Measurements from ENCODE around the gene ZMIZ1.

ZMIZ1 gene

GRCh38 chr10:79268161-79268601 lies 199.4 kb downstream of the ZMIZ1 start:
- Histone ChIP-seq H3K4me1 (ENCODE audit: control insufficient read depth, low read depth, low read length) (no peaks in the 10 kb centered on the region), H3K27me3 (ENCODE audit: control insufficient read depth, insufficient read depth, low read length) (no peaks in the 10 kb centered on the region), H3K4me3 (ENCODE audit: low read length) (no peak overlapping the region), H3K9me3 (ENCODE audit: control insufficient read depth, low read depth, low read length) (no peaks in the 10 kb centered on the region), H3K27ac (ENCODE audit: low read length) (no peak overlapping the region), H3K9ac (ENCODE audit: low read length) (no peak overlapping the region), H3K36me3 (ENCODE audit: control insufficient read depth, low read depth, low read length) (no peaks in the 10 kb centered on the region)

DNA sequence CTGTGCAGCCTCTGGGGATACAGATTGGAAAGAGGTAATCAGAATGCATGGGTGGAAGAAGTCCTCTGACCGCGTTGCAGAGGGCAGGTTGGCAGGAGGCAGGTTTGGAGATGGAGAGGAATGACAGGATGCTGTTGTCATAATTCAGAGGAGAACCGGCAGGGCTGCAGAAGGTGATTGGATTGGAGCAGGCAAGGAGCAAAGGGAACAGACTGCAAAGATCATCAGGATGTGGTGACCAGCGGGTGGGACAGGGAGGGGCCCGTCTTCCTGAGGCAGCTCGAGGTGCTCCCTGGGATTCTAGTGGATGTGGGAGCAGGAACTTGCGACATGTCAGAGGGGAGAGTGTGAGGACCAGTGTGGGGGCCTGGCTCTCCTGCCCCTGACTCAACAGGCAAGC lies 200.0 kb downstream of the ZMIZ1 start:
- Histone ChIP-seq H3K9ac (ENCODE audit: low read length) (no peak overlapping the region), H3K36me3 (ENCODE audit: control insufficient read depth, low read depth, low read length) (no peaks in the 10 kb centered on the region), H3K4me1 (ENCODE audit: control insufficient read depth, low read depth, low read length) (no peaks in the 10 kb centered on the region), H3K9me3 (ENCODE audit: control insufficient read depth, low read depth, low read length) (no peaks in the 10 kb centered on the region), H3K27ac (ENCODE audit: low read length) (no peak overlapping the region), H3K27me3 (ENCODE audit: control insufficient read depth, insufficient read depth, low read length) (no peaks in the 10 kb centered on the region), H3K4me3 (ENCODE audit: low read length) (no peak overlapping the region)

- H3K36me3 ChIP-seq (ENCODE audit: control insufficient read depth, low read depth, low read length) = no peaks in the 10 kb centered on the region
- H3K27me3 ChIP-seq (ENCODE audit: control insufficient read depth, insufficient read depth, low read length) = no peaks in the 10 kb centered on the region
- H3K4me3 ChIP-seq (ENCODE audit: low read length) = no peak overlapping the region
- H3K9ac ChIP-seq (ENCODE audit: low read length) = no peak overlapping the region
- H3K4me1 ChIP-seq (ENCODE audit: control insufficient read depth, low read depth, low read length) = no peaks in the 10 kb centered on the region
- no peaks in the 10 kb centered on the region for H3K9me3 ChIP-seq (ENCODE audit: control insufficient read depth, low read depth, low read length)
- no peak overlapping the region for H3K27ac ChIP-seq (ENCODE audit: low read length)
These were observed 200.7 kb downstream of the ZMIZ1 start for GRCh38 chr10:79269443-79269842.

GRCh38 chr10:79269969-79270368 lies 201.2 kb downstream of the ZMIZ1 start:
- no peaks in the 10 kb centered on the region for H3K36me3 ChIP-seq (ENCODE audit: control insufficient read depth, low read depth, low read length)
- no peak overlapping the region for H3K4me3 ChIP-seq (ENCODE audit: low read length)
- no peaks in the 10 kb centered on the region for H3K9me3 ChIP-seq (ENCODE audit: control insufficient read depth, low read depth, low read length)
- no peak overlapping the region for H3K9ac ChIP-seq (ENCODE audit: low read length)
- no peak overlapping the region for H3K27ac ChIP-seq (ENCODE audit: low read length)
- no peaks in the 10 kb centered on the region for H3K4me1 ChIP-seq (ENCODE audit: control insufficient read depth, low read depth, low read length)
- no peaks in the 10 kb centered on the region for H3K27me3 ChIP-seq (ENCODE audit: control insufficient read depth, insufficient read depth, low read length)

DNA sequence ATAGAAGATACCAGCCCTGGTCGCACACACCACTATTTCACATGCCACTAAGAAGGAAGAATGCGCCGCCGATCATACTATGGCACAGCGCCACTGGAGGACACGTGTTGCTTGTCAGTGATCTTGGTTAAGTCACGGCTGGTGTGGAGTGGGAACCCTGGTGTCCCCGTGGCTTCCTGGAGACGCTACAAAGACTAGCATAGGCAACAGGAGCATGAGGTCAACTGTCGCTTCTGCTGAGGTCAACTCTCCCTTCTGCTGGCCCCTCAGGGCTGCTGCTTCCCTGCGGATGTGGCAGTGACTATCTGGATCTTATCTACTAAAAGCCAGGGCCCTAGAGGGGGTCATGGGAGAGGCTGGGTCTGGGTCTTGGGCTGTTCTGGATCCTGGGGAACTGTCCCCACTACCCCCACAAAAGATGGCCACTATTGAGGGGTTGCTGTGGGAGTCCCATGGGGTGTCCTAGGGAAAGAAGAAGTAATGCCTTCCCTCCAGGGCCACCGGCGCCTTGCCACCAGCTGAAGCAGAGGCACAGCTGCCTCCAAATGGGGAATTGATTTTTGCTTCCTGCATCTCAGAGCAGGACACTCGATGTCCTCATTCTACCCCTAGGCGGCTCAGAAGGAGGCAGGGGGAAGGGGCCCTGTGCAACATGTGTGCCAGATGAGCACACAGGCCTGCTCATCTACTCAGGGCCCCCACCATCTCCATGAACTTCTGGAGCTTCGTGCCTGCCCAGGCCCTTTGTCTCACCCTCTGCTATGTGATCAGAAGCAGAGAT lies 201.9 kb downstream of the ZMIZ1 start:
- Histone ChIP-seq H3K27ac (ENCODE audit: low read length) (no peak overlapping the region), H3K27me3 (ENCODE audit: control insufficient read depth, insufficient read depth, low read length) (no peaks in the 10 kb centered on the region), H3K9ac (ENCODE audit: low read length) (no peak overlapping the region), H3K36me3 (ENCODE audit: control insufficient read depth, low read depth, low read length) (no peaks in the 10 kb centered on the region), H3K4me3 (ENCODE audit: low read length) (no peak overlapping the region), H3K4me1 (ENCODE audit: control insufficient read depth, low read depth, low read length) (no peaks in the 10 kb centered on the region), H3K9me3 (ENCODE audit: control insufficient read depth, low read depth, low read length) (no peaks in the 10 kb centered on the region)

GRCh38 chr10:79272353-79272752 lies 203.6 kb downstream of the ZMIZ1 start:
- no peaks in the 10 kb centered on the region for H3K9me3 ChIP-seq (ENCODE audit: control insufficient read depth, low read depth, low read length)
- no peaks in the 10 kb centered on the region for H3K4me1 ChIP-seq (ENCODE audit: control insufficient read depth, low read depth, low read length)
- H3K27me3 ChIP-seq (ENCODE audit: control insufficient read depth, insufficient read depth, low read length) = no peaks in the 10 kb centered on the region
- no peak overlapping the region for H3K9ac ChIP-seq (ENCODE audit: low read length)
- no peak overlapping the region for H3K27ac ChIP-seq (ENCODE audit: low read length)
- peaks cover under 1% of the 10 kb centered on the region for H3K36me3 ChIP-seq (ENCODE audit: control insufficient read depth, low read depth, low read length)
- no peak overlapping the region for H3K4me3 ChIP-seq (ENCODE audit: low read length)

- H3K36me3 ChIP-seq (ENCODE audit: control insufficient read depth, low read depth, low read length) = peaks cover 8% of the 10 kb centered on the region
- H3K9ac ChIP-seq (ENCODE audit: low read length) = no peak overlapping the region
- no peaks in the 10 kb centered on the region for H3K4me1 ChIP-seq (ENCODE audit: control insufficient read depth, low read depth, low read length)
- no peak overlapping the region for H3K27ac ChIP-seq (ENCODE audit: low read length)
- H3K9me3 ChIP-seq (ENCODE audit: control insufficient read depth, low read depth, low read length) = no peaks in the 10 kb centered on the region
- H3K27me3 ChIP-seq (ENCODE audit: control insufficient read depth, insufficient read depth, low read length) = no peaks in the 10 kb centered on the region
- H3K4me3 ChIP-seq (ENCODE audit: low read length) = no peak overlapping the region
These were observed 204.8 kb downstream of the ZMIZ1 start for GRCh38 chr10:79273604-79274003.

- Histone ChIP-seq H3K36me3 (ENCODE audit: control insufficient read depth, low read depth, low read length) (peaks cover 8% of the 10 kb centered on the region), H3K9ac (ENCODE audit: low read length) (no peak overlapping the region), H3K27me3 (ENCODE audit: control insufficient read depth, insufficient read depth, low read length) (no peaks in the 10 kb centered on the region)
These were observed 205.7 kb downstream of the ZMIZ1 start for GRCh38 chr10:79274279-79275104.

GRCh38 chr10:79275105-79275430 lies 206.3 kb downstream of the ZMIZ1 start:
- H3K36me3 ChIP-seq (ENCODE audit: control insufficient read depth, low read depth, low read length) = peaks cover 8% of the 10 kb centered on the region
- H3K27ac ChIP-seq (ENCODE audit: low read length) = no peak overlapping the region
- H3K27me3 ChIP-seq (ENCODE audit: control insufficient read depth, insufficient read depth, low read length) = no peaks in the 10 kb centered on the region
- no peak overlapping the region for H3K4me3 ChIP-seq (ENCODE audit: low read length)
- H3K9me3 ChIP-seq (ENCODE audit: control insufficient read depth, low read depth, low read length) = no peaks in the 10 kb centered on the region
- H3K4me1 ChIP-seq (ENCODE audit: control insufficient read depth, low read depth, low read length) = no peaks in the 10 kb centered on the region
- H3K9ac ChIP-seq (ENCODE audit: low read length) = no peak overlapping the region

More at GRCh38 chr10:79274279-79275104, 205.7 kb downstream of the ZMIZ1 start:
- Histone ChIP-seq H3K4me3 (ENCODE audit: low read length) (no peak overlapping the region), H3K9me3 (ENCODE audit: control insufficient read depth, low read depth, low read length) (no peaks in the 10 kb centered on the region), H3K4me1 (ENCODE audit: control insufficient read depth, low read depth, low read length) (no peaks in the 10 kb centered on the region), H3K27ac (ENCODE audit: low read length) (no peak overlapping the region)

DNA sequence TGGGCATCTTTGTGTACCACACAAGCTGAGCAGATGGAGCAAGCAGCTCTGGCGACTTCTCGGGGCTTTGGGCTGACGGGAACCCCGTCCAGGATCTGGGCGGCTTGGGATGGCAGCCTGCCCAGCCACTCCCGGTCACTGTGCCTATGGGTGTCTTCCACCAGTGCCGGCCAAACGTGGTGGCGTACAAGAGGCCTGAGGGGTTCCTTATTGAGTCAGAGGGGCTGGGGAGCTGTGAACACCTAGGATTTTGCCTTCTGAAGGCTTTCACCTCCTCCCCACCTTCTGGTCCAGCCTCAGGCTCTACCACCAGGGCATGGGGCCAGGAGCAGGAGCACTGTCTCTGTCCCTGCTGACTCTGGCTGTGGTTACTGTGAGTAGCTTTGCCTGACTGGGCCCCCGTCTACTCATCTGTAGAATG lies 206.7 kb downstream of the ZMIZ1 start:
- Histone ChIP-seq H3K27ac (ENCODE audit: low read length) (no peak overlapping the region), H3K4me1 (ENCODE audit: control insufficient read depth, low read depth, low read length) (no peaks in the 10 kb centered on the region), H3K4me3 (ENCODE audit: low read length) (no peak overlapping the region), H3K9ac (ENCODE audit: low read length) (no peak overlapping the region), H3K36me3 (ENCODE audit: control insufficient read depth, low read depth, low read length) (peaks cover 8% of the 10 kb centered on the region), H3K9me3 (ENCODE audit: control insufficient read depth, low read depth, low read length) (no peaks in the 10 kb centered on the region), H3K27me3 (ENCODE audit: control insufficient read depth, insufficient read depth, low read length) (no peaks in the 10 kb centered on the region)

GRCh38 chr10:79277579-79278269 lies 209.0 kb downstream of the ZMIZ1 start:
- Histone ChIP-seq H3K4me3 (ENCODE audit: low read length) (no peak overlapping the region), H3K36me3 (ENCODE audit: control insufficient read depth, low read depth, low read length) (peaks cover 8% of the 10 kb centered on the region), H3K27me3 (ENCODE audit: control insufficient read depth, insufficient read depth, low read length) (no peaks in the 10 kb centered on the region), H3K4me1 (ENCODE audit: control insufficient read depth, low read depth, low read length) (no peaks in the 10 kb centered on the region), H3K9ac (ENCODE audit: low read length) (no peak overlapping the region), H3K9me3 (ENCODE audit: control insufficient read depth, low read depth, low read length) (no peaks in the 10 kb centered on the region), H3K27ac (ENCODE audit: low read length) (no peak overlapping the region)
